ENCODE measurements around the gene PAK6. TPM values are rescaled to one million over a fixed set of nuclear protein-coding genes. Genes with fewer than 3 reads are reported as not detected.

The PAK6 gene
- total RNA-seq, 1 experiment from 2014 or later, result 0.84 TPM

- no peaks in the 10 kb centered on the region for H3K36me3 ChIP-seq (ENCODE audit: insufficient read depth, low read length, poor library complexity, severe bottlenecking)
- no peaks in the 10 kb centered on the region for H3K4me1 ChIP-seq (ENCODE audit: insufficient read depth, low read length, poor library complexity, severe bottlenecking)
- H3K27me3 ChIP-seq (replicated peaks; ENCODE audit: insufficient read depth, low read depth, low read length, poor library complexity), result no peaks in the 10 kb centered on the region
- ChIA-PET CTCF (no interaction called here), POLR2A (ENCODE audit: low non-redundant PET) (interaction anchor here (0.5 kb wide), 1 partner anchor 317 kb away, joined by 4 read pairs; no protein-coding TSS in a partner anchor)
- no peak overlapping the region for H3K27ac ChIP-seq (ENCODE audit: low read depth, low read length, poor library complexity, severe bottlenecking)
- no TSS peak for BruUV-seq (replicated peaks)
- intact Hi-C loops (cut with micrococcal nuclease; ENCODE audit: unreplicated experiment), result no loop called here
- TF ChIP-seq EZH2 (IDR thresholded peaks at IDR 0.05; ENCODE audit: borderline replicate concordance, low read depth, low read length, poor library complexity, severe bottlenecking), result no peak
- no peak for TF ChIP-seq CTCF (conservative IDR thresholded peaks at IDR 0.05; ENCODE audit: low read depth, low read length)
- DNase-seq (ENCODE audit: low spot score), result no peak
- no peaks in the 10 kb centered on the region for H3K9me3 ChIP-seq (ENCODE audit: low read depth, low read length, poor library complexity, severe bottlenecking)
- no peak overlapping the region for H3K4me3 ChIP-seq (ENCODE audit: low read depth, low read length, poor library complexity, severe bottlenecking)
Observed at GRCh38 chr15:40303576-40303975, 64.7 kb downstream of the PAK6 start.

GRCh38 chr15:40305281-40305680, 66.4 kb downstream of the PAK6 start:
- Histone ChIP-seq H3K9me3 (ENCODE audit: low read depth, low read length, poor library complexity, severe bottlenecking) (no peaks in the 10 kb centered on the region), H3K4me3 (ENCODE audit: low read depth, low read length, poor library complexity, severe bottlenecking) (no peak overlapping the region), H3K36me3 (ENCODE audit: insufficient read depth, low read length, poor library complexity, severe bottlenecking) (no peaks in the 10 kb centered on the region), H3K27me3 (replicated peaks; ENCODE audit: insufficient read depth, low read depth, low read length, poor library complexity) (no peaks in the 10 kb centered on the region), H3K27ac (ENCODE audit: low read depth, low read length, poor library complexity, severe bottlenecking) (no peak overlapping the region), H3K4me1 (ENCODE audit: insufficient read depth, low read length, poor library complexity, severe bottlenecking) (no peaks in the 10 kb centered on the region)
- intact Hi-C loops (cut with micrococcal nuclease; ENCODE audit: unreplicated experiment), result no loop called here
- ChIA-PET CTCF (no interaction called here), POLR2A (ENCODE audit: low non-redundant PET) (no interaction called here)
- no peak for TF ChIP-seq EZH2 (IDR thresholded peaks at IDR 0.05; ENCODE audit: borderline replicate concordance, low read depth, low read length, poor library complexity, severe bottlenecking)
- TF ChIP-seq CTCF (conservative IDR thresholded peaks at IDR 0.05; ENCODE audit: low read depth, low read length), result no peak
- no peak for DNase-seq (ENCODE audit: low spot score)
- no TSS peak for BruUV-seq (replicated peaks)

GRCh38 chr15:40306371-40306770, 67.5 kb downstream of the PAK6 start:
- BruUV-seq (replicated peaks), result no TSS peak
- no peak for DNase-seq (ENCODE audit: low spot score)
- no peak for TF ChIP-seq CTCF (conservative IDR thresholded peaks at IDR 0.05; ENCODE audit: low read depth, low read length)
- Histone ChIP-seq H3K27me3 (replicated peaks; ENCODE audit: insufficient read depth, low read depth, low read length, poor library complexity) (no peaks in the 10 kb centered on the region), H3K27ac (ENCODE audit: low read depth, low read length, poor library complexity, severe bottlenecking) (no peak overlapping the region), H3K36me3 (ENCODE audit: insufficient read depth, low read length, poor library complexity, severe bottlenecking) (no peaks in the 10 kb centered on the region), H3K9me3 (ENCODE audit: low read depth, low read length, poor library complexity, severe bottlenecking) (no peaks in the 10 kb centered on the region), H3K4me3 (ENCODE audit: low read depth, low read length, poor library complexity, severe bottlenecking) (no peak overlapping the region), H3K4me1 (ENCODE audit: insufficient read depth, low read length, poor library complexity, severe bottlenecking) (no peaks in the 10 kb centered on the region)
- CTCF ChIA-PET, result no interaction called here
- POLR2A ChIA-PET (ENCODE audit: low non-redundant PET), result no interaction called here
- intact Hi-C loops (cut with micrococcal nuclease; ENCODE audit: unreplicated experiment), result no loop called here
